ENCODE results near the gene VPS36.
"Not testable (repeated sequence)": the region's sequence is repeated elsewhere in the genome, so short reads cannot be mapped to it uniquely, and the experiment has no call there.

VPS36 gene, protein sequence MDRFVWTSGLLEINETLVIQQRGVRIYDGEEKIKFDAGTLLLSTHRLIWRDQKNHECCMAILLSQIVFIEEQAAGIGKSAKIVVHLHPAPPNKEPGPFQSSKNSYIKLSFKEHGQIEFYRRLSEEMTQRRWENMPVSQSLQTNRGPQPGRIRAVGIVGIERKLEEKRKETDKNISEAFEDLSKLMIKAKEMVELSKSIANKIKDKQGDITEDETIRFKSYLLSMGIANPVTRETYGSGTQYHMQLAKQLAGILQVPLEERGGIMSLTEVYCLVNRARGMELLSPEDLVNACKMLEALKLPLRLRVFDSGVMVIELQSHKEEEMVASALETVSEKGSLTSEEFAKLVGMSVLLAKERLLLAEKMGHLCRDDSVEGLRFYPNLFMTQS

DNA sequence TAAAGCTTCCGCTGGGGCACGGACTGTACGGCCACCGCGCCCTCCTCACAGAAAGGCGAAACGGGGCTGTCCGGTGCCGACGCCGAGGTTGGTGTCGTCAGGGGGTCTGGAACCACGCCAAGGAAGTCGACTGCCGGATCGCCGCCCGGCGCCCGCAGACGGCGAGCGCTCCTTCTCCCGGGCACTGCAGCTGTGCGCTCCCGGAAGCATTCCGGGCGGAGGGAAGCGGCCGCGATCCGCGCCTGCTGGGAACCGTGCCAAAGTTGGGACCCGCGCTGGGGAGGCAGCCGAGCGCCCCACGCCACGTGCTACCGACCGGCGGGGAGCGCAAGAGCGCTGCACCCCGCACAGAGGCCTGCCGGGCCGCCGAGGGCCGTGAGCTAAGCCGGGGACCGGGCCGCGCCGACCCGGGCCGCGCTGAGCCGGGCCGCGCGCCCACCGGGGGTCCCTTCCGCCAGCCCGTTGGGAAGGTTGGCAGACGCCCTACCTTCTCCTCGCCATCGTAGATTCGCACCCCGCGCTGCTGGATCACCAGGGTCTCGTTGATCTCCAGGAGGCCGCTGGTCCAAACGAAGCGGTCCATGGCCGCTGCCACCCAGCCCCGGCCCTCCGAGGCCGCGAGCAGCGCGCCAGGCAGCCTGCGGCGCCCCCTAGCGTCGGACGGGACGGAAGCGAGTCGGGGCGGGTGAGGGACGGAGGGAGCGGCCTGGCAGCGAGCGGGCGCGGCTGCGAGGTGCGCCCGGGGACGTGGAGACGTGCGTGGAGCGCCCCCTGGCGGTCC is at the start of gene VPS36:
Gene VPS36 (minus strand): TSS at position 623 of the 781 bp plus-strand sequence. CDS start 40 bp downstream, at position 583.
- DNase-seq = peak; percentile 92

DNA sequence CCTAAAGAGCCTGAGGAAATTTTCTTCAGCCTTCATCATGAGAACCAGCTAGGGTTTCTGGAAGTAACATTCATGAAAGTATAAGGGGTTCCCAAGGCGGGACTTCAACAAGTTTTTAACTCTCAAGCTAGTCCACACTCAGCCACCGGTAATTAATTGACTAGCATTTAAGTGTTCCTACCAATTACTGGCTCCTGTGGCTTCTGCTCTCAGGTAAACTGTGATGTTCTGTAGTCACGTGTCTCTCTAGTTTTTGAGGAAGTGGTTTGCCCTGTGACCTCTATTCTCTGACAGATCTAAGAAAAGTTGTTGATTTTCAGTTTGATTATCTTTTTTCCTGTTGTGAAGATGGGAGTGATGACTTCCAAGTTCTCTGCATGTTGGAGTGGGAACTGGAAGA is 47.5 kb upstream of the VPS36 start:
- DNase-seq = not testable (repeated sequence)

DNA sequence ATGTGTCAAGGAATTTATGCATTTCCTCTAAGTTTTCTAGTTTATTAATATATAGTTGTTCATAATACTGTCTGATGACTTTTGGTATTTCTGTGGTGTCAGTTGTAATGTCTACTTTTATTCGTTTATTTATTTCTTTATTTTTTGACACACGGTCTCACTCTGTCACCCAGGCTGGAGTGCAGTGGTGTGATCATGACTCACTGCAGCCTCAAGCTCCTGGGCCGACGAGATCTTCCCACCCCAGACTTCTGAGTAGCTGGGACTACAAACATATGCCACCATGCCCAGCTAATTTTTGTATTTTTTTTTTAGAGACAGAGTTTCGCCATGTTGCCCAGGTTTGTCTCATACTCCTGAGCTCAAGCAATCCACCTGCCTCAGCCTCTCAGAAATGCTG is 43.8 kb upstream of the VPS36 start:
- not testable (repeated sequence) for DNase-seq

DNA sequence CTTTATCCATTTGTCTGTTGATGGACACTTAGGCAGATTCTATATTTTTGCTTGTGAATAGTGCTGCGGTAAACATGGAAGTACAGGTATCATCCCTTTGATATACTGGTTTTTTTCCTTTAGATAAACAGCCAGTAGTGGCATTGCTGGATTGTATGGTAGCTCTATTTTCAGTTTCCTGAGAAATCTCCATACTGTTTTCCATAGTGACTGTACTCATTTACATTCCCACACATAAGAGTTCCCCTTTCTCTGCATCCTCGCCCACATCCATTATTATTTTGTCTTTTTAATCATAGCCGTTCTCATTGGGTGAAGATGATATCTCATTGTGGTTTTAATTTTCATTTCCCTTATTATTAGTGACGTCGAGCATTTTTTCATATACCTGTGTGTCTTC is 40.6 kb upstream of the VPS36 start:
- not testable (repeated sequence) for DNase-seq

DNA sequence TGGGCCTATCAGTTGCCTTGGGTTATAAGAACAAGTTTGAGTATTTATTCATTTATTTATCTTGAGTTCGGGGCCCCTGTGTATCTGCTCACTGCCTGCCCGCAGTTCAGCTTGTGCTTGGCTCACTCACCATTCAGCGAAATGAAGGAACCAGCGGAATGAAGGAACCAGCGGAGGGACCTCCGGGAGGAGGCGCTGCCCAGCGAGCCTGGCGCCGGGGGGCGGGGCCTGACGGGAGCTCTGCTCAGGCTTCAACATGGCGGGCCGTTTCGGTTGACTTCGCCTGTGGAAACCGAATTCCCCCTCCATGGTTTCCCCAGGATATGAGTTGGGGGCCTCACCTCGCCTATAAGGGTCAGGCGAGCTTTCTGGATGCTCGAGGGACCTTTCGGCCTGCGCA is 38.3 kb upstream of the VPS36 start:
- not testable (repeated sequence) for DNase-seq

DNA sequence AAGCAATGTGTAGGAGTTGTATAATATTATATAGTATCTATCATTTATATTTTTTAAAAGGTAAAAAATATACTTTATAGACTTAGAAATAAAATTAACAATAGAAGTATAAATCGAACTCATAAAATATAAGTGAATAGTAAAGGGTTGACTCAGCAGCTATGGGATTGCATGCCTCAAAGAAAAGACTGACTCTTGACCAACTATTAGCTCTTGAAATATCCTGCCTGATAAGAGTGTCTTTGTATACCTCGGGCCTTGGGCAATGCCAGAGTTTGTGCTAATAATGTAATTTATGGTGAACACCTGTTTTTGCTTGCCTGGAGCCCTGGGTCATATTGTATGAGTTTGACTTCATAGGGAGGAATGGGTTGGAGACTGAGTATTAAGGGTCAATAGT is 36.6 kb upstream of the VPS36 start:
- DNase-seq = not testable (repeated sequence)

DNA sequence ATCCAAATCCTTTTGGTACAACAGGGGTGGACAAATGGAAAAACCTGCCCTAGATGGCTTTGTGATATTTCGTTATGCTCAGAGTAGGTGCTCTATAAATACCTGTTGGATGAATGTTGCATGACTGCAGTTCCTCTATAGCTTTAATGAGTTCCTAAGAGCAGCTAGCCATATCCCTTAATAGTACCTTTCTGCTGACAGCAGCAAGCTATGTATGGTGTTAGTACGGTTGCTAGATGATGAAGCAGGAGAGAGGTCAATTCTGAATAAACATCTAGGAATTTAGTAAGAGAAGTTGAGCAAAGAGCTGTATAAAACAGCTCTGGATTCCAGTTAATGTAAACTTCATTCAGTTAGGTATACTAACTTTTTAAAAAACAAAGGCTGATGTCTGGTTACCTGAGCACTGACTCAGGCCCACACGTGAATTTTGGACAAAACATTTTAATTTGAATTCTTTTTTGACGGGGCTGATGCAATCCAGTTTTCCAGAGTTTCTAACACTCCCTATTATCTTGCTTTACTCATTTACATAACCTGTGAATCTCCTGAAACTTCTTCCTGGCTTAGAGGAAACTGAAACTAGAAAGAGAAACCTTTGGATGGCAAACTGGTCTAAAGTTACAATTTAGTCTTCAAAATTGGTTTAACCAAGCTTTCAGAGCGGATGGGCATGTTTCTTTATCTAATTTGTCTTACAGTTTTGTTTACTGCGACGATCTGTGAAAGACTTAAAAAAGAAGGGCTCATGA is 30.4 kb upstream of the VPS36 start:
- DNase-seq = not testable (repeated sequence)

DNA sequence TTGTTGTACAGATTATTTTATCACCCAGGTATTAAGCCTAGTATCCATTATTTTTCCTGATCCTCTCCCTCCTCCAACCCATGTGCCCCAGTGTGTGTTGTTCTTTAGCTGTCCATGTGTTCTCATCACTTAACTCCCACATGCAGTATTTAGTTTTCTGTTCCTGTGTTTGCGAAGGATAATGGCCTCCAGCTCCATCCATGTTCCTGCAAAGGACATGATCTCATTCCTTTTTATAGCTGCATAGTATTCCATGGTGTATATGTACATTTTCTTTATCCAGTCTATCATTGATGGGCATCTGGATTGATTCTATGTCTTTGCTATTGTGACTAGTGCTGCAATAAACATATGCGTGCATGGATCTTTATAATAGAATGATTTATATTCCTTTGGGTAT is 18.1 kb upstream of the VPS36 start:
- not testable (repeated sequence) for DNase-seq

DNA sequence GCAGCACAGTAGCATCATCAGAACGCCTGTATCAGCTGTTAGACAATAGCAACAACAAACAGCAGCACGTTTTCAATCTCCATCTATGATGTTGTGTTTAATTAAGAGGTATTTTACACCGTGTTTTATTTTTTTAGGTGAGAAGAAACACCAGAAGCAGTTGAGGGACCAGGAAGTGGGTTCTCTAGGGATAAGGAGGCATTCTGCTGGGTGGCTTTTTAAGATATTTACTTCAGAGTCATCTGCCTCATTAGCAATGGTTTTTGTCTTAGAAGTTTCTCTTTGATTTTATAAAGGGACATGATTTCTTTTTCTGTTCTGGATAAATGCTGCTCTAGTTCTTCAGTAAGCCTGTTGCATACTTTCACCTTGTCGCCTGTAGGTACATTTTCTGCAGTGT is 13.1 kb upstream of the VPS36 start:
- no peak for DNase-seq

DNA sequence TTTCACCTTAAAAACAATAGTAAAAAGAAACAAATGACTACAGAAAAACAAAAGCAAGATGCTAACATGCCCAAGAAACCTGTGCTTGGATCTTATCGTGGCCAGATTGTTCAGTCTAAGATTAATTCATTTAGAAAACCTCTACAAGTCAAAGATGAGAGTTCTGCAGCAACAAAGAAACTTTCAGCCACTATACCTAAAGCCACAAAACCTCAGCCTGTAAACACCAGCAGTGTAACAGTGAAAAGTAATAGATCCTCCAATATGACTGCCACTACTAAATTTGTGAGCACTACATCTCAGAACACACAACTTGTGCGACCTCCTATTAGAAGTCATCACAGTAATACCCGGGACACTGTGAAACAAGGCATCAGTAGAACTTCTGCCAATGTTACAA is 10.8 kb upstream of the VPS36 start:
- DNase-seq = no peak

DNA sequence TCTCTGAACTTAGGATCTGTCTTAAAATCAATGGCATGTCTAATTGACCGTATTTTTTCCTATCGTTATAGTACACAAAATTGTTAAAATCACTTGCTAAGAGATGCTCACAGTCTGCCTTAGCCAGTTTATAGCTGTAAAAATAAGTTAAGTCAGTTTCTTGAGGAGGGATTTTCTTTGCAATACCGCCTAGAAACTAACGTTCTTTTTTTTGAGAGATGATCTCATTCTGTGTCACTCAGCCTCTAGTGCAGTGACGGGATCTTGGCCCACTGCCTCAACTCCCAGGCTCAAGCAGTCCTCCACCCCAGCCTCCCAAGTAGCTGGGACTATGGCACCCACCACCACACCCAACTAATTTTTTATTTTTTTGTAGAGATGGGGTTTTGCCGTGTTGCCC is 9.2 kb upstream of the VPS36 start:
- DNase-seq = no peak

DNA sequence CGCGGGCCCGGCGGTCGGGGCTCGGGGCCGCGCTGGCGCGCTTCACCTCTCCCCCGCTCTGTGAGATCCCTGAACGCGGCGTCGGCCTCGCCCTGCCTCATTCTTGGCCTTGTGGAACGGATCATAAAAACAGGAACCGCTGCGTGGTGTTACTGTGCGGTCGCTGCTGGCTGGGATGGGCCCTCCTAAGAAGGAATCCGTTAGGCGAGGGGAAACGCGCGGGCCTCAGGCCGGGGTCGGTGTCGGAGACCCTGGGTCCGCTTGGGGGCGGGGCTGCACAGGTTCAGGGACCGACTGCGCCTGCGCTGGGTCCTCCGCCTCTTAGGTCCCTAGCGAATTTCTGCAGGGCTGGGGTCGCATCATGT is 5.2 kb upstream of the VPS36 start:
- peak; percentile 74 for DNase-seq

DNA sequence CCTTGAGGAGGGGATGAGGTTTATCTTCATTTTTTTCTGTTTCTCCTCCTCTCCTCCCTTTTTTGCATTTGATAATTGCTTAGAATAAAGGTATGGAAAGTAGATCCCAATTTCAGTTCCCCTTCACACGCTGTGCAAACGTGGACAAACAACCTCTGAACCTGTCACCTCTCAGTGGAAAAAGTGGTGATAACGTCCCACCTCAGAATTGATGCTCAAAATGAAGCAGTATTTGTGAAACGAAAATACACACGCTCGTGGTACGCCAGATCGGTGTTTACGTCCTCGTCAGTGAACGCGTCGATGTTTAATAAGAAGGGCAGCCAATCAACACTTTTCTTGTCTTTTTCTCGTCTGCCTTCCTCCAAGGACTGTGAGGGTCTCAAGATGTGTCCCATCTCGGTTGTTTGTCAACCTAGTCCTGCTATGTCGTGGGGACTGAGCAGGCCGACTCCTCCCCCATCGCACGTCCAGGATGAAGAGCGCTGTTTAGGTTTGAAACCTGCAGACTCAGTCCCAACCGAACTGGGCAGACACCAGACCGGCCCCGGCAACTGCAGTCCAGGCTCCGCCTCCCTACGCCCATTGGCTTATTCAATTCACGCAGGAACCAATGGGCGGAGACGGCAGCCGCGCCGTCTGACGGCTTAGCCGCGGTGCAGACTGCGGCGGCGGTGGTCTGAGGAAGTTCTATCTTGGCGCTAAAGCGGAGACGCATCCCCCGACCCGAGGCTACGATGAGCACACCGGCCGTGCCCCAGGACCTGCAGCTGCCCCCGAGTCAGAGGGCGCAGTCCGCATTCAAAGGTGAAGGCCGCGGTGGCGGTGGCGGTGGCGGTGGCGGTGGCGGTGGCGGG is 4.6 kb upstream of the VPS36 start, which contains the start of gene CKAP2:
Gene CKAP2 (plus strand): TSS at position 659 of the 857 bp plus-strand sequence. CDS start 79 bp downstream, at position 738.
- DNase-seq = peak; percentile 97

DNA sequence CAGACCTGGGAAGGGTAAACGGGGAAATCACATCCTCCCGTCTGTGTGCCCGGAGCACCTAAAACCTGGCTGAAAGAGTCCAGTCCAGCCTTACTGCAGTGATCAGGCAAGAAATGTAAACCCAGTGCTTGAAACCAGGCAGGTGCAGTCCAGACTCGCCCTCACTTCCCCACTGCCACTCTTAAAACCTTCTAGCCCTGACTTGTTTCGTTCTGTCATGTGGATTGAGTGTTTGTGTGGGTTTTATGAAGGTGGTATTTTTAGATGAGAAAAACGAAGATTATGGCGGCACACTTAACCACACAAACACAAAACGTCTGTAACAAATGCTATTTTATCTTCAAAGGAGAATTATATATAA is 4.0 kb upstream of the VPS36 start:
- peak; percentile 57 for DNase-seq

DNA sequence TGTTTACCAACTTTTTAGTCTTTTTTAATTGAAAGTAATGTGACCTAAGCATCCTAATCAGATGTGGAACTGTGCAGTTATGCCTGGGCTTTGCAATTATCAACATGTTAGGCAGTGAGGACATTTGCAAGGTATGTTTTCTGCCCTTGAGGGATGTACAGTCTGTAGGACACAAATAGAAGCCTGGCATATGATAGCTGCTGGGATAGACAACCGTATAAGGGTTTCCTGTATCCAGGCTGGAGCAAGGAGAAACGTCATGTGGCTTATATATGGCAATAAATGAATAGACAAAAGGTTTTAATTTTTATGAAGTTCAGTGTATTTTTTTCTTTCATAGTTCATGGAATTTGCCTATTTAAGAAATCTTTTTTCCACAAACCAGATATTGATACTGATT is 2.0 kb upstream of the VPS36 start:
- no peak for DNase-seq

DNA sequence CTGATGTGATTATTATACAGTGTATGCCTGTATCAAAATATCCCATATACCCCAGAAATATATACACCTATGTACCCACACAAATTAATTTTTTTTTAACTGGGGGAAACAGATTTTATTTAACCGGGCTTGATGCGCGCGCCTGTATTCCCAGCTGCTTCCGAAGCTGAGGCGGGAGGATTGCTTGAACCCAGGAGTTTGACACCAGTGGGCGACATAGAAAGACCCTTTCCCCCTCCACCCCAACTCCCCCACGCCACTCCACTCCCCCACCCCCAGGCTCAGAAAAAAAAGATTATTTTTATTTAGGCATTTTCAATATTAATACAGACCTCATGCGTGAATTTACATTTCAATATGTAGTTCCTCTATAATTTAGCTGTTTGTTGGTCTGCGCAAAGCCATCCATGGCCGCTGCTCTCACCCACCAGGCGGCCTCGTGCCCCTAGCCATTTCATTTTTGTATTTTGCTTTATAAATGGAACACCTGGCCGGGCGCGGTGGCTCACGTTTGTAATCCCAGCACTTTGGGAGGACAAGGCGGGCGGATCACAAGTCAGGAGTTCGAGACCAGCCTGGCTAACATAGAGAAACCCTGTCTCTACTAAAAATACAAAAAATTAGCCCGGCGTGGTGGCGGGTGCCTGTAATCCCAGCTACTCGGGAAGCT is 836 bp upstream of the VPS36 start:
- DNase-seq = no peak

DNA sequence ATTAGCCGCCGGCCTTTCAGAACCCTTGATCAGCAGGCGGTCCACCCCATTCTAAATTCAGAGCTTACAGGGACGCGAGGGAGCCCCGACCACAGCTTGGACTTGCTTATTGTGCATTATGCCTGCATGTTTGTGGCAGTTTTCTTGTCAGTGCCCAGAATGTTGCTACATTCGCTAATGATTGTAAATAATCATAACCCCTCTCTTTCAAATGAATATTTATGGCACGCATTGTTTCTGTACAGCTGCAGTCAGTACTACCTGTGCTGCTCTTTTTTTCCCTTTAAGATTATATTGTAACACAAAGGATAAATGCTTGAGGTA is 321 bp upstream of the VPS36 start:
- no peak for DNase-seq

DNA sequence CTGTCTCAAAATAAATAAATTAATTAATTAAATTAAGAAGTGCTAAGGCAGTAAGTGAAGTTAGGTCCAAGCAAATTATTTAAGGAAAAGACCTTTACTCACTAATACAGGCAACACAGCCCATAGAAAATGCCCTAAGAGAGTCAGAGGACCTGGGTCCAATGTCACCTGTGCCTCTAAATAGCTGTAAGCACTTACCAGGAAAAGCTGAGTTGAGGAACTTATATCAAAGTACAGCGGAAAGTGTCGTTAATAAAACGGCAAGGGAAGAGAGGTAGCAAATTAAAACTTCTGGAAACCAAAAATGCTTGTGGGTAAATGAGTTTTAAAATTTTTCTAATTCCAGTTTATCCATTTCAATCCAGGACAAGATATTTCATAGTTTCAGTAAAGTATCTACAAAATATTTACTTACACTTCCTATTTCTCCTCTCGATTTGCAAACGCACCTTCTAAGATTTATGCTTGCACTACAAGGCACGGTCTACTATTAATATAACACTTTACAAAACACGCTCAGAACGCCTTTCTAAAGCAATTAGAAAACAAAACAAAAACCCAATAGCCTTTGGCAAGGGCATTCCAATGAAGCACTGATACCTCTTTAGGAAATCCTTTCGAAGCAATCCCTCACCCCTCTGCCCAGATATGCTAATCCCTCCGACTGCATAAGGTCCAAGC is 963 bp downstream of the VPS36 start:
- DNase-seq = no peak

DNA sequence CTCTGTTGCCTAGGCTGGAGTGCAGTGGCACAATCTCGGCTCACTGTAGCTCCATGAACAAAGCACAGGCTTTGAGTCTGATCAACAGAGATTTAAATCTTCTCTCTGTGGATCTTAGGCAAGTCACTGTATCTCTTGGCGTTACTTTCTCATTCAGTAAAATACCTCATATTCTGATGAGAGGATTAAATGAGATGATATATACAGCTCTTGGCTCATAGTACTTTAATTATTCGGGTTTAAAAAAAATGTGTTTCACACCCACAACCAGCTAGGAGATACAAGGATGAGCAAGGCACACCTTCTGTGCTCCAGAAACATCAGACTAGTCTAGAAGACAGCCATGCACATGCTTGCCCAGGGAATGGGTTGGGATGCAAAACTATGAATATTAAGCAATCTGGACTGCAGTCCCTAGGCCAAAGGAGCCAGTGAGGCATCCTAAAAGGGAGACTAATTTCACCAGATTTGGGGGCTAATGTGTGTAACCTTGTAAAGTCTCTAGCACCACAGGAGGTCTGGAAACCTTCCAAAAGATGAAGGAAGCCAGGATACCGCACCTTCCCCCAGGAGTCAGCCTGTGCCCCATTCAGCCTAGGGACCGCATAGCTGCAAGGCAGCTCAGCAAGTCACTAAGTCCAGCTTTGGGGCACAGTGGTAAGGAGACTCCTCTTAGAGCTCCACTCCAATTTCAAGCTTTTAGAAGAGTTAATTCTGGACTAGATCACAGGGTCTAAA is 2.5 kb downstream of the VPS36 start:
- DNase-seq = peak; percentile 4

DNA sequence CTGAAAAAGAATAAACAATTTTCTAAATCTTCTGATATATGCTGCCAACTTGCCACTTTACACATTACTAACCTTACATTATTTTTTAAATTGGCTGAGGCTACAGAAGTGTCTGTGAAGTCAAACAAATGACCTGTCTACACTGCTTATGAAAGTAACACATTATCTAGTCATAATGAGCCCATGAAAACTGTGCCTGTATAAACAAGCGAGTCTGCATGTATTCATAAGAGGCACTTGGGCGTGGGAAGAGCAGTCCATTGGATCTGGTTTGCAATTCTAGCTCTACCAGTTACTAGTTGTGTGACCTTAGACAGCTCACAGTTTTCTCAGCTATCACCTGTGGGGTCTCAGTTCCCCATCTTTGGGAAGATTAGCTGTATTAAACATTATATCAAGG is 3.1 kb downstream of the VPS36 start:
- DNase-seq = no peak

DNA sequence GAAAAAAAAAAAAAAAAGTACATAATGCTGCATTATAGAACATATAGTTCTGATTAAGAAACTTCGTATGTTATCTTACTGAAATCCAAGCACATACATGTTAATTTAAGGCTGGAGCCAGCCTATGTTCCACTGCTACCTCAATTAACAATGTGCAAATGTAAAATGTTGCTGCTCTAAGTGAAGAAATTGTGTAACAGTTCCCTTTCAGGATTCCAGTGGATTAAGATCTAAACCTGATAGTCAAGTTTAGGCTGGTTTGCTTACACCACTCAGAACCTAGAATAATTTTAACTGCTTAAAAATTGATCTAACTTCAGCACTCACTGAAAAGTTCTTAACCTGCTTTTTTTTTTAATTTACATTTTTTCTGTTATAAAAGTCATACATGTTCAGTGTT is 4.2 kb downstream of the VPS36 start:
- DNase-seq = no peak
